KBM-7 (cell line): Measurements from ENCODE around the gene COPZ1.

Experiments used
- DNase-seq: peaks from one replicate; pipeline ENCODE4 v3.0.0-alpha.2; 2015
- in situ Hi-C: fragments of 300-500 bp; cut with MboI; formaldehyde crosslinking; loops from 2 replicates; pipeline ENCODE4 v1.14.3; 2020; ENCODE audit warnings: low sequenced_read_pairs, low pct_unique_long_range_greater_than_20kb, mixed read lengths

COPZ1 gene

GRCh38 chr12:54355104-54355815, 30.3 kb downstream of the COPZ1 start:
- no peak for DNase-seq
- in situ Hi-C loops = no loop called here

DNA sequence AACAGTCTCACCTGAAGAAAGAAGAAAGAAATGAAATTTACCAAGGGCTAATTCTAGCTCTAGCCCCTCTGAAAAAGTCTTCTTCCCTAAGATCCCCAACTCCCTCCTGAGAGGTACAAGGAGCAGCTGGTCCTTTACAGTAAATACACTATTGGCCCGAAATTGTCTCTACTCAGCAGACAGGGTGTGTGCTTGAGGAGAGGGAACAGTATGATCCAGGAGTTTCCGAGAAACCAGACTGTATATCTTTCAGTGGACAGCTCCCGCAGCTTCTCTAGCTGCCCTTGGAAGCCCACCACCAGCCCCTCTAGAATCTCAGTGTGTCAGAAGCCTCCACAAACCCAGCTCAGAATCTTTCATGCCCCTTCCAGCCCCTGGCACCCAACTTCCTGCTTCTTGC, 31.3 kb downstream of the COPZ1 start:
- no peak for DNase-seq

GRCh38 chr12:54356951-54357356, 32.0 kb downstream of the COPZ1 start:
- DNase-seq = no peak
- in situ Hi-C loops = no loop called here

More for the DNA sequence above, 31.3 kb downstream of the COPZ1 start:
- in situ Hi-C loops = no loop called here

GRCh38 chr12:54357506-54358190, 32.7 kb downstream of the COPZ1 start:
- in situ Hi-C loops = no loop called here
- DNase-seq = no peak

GRCh38 chr12:54358191-54358944, 33.4 kb downstream of the COPZ1 start:
- peak; percentile 72 for DNase-seq
- in situ Hi-C loops = no loop called here

DNA sequence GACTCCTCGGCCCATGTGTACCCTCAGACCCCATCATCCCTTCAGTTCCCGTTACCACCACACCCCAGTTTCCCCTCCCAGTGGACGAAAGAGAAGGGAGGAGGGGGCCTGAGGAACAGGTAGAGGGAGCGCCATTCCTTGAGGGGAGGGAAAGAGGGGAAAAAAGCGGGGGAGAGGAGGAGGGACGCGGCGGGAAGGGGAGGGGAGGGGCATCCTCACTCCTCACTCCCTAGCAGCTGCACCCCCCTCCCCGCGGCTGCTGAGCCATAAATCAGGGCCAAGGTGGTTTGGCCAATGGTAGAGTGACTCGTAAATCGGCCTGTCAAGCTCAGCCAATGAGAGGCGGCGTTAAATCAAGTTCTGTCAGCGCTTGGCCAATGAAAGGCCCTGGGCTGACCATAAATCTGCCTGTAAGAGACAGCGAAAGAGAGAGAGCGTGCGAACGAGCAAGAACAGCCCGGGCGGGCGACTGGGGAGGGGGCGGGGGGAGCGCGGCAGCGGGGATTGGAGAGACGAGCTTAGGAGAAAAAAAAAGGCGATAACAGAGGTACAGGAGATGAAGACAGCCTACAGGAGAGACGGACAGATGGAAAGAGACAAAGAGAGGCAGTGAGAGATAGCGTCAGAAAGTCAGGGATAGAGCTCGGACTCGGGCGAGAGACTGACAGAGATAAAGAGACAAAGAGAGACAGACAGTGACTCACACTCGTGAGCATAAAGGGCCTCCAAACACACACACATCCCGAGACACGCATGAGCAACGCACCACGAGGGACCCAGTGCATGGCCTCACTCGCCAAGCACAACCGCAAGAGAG, 34.2 kb downstream of the COPZ1 start:
- peak; percentile 98 for DNase-seq
- in situ Hi-C loops = no loop called here

- in situ Hi-C loops = no loop called here
- no peak for DNase-seq
Observed at GRCh38 chr12:54359762-54360351, 34.9 kb downstream of the COPZ1 start.

- peak; percentile 71 for DNase-seq
- in situ Hi-C loops = no loop called here
Observed at GRCh38 chr12:54360717-54361456, 36.0 kb downstream of the COPZ1 start.

DNA sequence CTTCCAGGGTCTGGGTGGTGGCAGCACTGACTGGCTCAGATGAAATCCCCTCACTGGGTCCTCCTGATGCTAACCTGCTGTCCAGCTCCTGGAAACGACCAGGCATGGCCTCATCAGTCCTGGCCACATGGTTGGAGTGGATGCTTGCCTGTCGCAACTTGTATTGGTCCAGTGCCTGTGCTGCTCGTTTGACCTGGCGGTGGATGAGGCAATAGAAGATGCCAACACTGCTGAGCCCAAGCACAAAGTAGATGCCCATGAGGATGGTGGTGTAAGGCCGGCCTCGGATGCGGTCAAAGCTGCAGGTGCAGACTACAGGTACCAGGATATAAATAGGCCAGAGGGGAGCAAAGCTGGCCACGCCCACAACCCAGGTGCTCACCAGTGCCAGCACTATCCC, 38.1 kb downstream of the COPZ1 start:
- in situ Hi-C loops = no loop called here
- no peak for DNase-seq

- no peak for DNase-seq
- in situ Hi-C loops = no loop called here
Observed at GRCh38 chr12:54363618-54364017, 38.7 kb downstream of the COPZ1 start.

GRCh38 chr12:54364413-54364812, 39.5 kb downstream of the COPZ1 start, which contains the start of gene GPR84:
Gene GPR84 (minus strand): TSS chr12:54364486. CDS start chr12:54363851, 635 bp downstream.
- in situ Hi-C loops = no loop called here
- DNase-seq = peak; percentile 69

GRCh38 chr12:54368025-54368708, 43.2 kb downstream of the COPZ1 start:
- no peak for DNase-seq
- in situ Hi-C loops = no loop called here

DNA sequence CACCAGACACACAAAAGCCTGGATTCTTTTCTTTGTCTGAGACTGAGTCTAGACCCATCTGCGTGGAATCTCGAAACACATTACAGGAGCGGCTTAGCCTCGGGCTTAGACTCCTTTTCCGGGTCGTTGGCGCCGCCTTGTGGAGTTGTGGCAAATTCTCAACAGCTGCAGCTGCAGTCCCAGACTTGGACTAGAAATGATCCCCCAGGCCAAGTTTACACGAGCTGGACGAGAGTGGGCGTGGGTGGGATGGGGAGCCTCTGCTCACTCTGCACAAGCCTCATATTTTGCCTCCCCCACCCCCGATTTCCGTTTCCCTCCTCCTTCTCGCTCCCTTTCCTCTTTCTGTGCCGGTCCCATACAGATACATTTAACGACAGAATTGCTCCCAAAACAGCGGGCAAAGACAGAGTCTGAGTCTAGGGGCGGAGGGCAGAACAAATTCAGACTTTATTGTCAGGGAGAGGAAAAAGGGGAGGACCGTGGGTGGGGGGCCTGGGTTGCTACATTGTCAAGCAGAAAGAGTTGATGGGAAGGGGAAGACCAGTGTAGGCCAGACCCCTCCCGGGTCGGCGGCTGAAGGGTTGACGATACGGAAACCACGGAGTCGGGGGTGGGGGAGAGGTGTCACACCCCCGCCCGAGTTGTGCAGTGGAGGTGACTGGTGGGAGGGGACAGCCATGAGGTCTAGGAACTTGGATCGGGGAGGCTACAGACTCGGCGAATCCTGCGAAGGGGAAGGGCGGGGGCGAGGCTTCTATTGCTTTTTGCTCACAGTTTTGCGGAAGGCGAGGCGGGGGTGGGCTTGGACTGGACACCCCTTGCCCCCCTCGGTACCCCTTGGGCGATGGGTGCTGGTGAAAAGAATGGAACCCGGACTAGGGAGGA, 44.0 kb downstream of the COPZ1 start:
- peak; percentile 92 for DNase-seq
- in situ Hi-C loops = no loop called here

DNA sequence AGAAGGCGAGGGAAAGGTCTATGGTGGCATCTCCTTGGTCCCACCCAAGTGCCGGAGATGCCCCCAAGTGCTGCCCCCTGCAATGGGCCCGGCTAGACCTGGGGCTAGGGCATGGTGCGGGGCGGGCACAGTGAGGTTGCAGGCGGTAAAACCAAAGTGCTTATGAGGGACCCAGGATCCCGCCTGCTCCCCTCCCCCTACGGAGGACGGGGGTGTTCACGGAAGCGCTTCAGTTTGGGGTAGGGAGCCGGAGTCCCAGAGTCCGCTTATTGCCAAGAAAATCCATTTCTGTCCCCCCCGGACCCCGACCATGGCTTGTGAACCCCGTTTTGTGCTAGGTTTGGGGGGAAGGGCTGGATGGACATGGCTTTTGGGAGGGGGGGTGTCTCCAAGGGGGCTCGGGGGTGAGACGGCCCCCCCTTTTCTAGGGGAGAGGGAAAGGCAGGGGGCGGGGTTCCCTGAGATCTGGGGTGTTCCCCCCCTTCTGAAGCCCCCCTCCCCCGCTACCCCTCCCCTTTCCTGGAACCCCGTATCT, 44.7 kb downstream of the COPZ1 start:
- no peak for DNase-seq
- in situ Hi-C loops = no loop called here

- no peak for DNase-seq
- in situ Hi-C loops = no loop called here
Observed at GRCh38 chr12:54370171-54370730, 45.3 kb downstream of the COPZ1 start.
